Stimulated activated CD4-positive, alpha-beta T cell treated with anti-CD3 and anti-CD28 coated beads, Interleukin-15, amount 100 ng/mL, for 48 hours (primary cell): ENCODE data around the gene HMX1.

Source experiments
- DNase-seq, 2 donors: peaks; one replicate each; pipeline ENCODE4 v3.0.0-alpha.2; 2020; ENCODE audit warnings: low read depth in 2 of 2

HMX1 gene

DNA sequence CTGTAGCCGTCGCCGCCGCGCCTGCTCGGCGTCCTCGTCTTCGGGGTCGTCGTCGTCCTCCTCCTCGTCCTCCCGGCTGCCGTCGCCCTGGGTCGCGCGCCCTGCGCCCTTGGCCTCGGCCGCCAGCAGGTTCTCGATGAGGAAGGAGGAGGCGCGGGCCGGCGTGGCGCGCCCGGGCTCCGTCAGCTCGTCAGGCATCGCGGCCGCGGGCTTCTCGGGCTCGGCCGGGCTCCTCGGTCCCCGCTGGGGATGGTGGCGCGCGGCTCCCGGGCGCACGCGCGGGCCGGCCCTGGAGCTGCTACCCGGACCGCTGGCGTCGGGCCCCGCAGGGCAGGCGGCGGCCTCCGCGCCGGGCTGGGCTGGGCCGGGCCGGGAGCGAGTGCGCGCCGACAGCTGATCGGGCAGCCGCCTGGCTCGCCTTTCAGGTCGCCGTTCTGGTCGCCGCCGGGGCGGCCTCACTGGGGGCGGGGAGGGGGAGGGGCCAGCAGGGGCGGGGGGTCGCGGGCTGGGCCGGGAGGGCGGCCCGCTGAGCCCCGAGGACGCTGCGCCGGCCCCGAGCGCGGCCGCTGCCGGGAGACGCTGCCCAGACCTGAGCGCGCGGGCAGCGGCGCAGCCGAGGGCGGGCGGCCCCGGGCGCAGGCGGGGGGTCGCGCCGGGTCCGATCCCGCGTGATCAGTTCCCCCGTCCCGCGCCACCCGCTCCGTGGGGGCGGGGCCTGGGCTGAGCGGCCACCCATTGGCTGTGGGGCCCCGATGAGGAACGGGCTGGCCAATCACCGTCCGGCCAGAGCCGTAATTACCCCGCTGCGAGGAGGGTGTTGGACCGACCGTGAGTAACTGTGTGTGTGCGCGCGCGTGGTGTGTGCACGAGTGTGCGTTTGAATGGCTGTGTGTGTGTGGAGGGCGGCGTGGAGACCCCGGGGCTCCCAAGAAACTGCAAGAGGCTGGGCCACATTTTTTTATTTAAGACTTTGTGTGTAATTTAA is at the start of gene HMX1:
Gene HMX1, minus strand, starts transcription at position 423 of the 985 bp plus-strand sequence. Its CDS starts 225 bp downstream, at position 198.
- no peak for DNase-seq

DNA sequence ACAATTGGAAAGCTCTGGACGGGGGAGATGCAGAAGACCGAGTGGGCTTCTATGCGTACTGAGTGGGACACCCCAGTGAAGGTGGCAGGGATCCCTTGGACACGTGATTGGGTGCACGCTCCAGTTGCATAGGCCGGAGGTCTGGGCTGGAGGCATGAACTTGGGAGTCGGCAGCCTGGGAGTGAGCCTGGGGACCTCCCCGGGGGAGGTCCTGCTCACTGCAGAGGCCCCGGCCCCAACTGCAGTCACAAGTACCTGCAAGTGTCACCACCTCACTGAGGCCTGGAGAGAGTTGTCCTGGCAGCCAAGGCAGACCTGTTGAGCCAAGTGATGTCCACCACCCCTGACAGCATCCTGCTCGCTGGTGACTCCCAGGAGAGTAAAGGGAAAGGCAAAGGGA is 49.3 kb upstream of the HMX1 start:
- no peak for DNase-seq

DNA sequence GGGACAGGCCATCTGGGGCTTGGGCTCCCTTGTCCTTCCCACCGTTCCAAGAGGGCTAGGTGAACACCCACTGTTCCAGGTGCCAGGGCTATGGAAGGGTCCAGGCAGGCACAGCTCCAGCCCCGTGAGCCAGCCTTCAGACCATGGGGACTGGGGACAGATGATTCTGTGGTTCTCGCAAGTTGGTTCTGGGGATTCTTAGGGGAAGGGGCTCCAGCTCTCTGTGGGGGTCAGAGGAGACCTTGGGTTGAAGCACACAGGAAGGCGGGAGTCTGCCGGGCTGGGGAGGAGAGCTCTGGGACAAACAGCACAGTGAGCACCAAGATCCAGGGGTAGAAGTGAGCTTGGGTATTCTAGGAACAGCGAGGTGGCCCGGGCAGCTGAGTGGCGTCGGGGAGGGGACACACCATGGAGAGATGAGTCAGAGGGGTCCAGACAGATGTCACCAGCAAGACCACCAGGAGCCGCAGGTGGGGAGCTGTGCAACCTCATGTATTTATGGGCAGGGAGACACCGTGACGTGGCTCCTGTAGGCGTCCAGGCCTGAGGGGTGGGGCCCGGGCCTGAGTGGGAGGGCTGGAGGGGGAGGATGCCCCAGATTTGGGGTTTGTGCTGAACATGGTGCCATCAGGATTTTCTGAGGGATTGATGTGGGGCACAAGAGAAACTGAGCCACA is 48.8 kb upstream of the HMX1 start:
- DNase-seq, result no peak

DNA sequence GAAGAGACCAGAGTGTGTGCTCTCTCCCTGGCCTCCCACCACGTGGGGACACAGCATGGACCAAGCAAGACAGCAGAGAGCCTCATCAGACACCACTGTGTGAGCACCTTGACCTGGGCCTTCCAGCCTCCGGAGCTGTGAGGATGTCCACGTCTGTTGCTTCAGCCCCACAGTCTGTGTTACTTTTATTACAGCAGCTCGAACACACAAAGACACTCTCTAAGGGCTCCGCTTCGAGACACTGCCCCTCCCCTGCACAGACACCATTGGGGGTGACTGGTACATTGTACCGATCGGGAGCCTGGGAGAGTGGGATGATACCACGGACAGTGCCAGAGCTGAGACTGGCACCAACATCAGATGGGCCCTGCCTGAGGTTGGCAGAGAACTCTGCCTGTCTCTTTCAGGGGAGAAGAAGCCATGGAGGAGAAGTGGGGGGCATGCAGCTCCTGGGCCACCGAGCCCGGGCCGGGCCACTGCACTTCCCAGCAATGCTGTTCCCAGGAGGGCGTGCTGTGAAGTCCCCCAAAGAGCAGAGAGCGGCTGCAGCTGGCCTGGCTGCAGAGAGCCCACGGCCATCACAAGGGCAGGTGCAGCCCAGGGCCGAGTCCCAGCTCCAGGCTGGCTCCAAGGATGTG is 48.1 kb upstream of the HMX1 start:
- DNase-seq, result no peak

DNA sequence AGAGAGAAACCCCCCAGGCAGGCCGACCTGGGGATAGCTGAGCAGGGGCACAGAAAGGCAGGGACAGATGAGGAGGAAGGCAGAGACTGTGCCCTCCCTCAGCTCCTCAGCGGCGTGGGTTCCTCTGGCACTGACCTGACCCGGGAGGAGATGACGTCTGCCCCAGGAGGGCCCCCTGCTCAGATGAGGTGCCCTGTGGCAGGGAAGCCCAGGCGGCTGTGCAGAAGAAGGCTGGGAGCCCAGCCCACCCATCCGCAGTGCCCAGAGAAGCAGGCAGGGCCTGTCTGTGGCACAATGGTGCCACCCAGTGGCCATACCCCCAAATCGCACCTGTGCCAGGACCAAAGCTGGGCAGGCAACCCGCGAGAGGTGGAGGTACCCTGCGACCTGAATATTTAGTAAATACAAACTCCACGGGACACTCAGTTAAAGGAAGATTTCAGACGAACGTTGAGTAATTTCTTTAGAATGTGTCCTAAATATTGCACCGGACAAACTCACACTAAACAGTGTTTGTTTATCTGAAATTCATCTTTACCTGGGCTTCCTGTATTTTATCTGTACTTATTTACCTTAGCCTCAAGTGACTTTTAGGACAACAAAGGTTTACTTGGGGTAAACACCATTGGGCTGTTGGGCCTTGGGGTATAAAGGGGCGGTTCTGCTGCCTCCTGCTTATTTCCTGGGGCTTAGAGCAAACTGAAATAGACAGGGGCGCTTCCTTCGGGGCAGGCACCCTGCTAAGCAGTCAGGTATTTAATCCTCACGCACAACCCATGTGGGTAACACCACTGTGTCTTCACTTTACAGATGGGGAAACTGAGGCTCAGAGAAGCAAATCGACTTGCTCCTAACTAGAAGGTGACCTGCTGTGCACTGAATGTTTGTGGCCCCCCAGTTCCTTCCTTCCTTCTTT is 46.5 kb upstream of the HMX1 start:
- DNase-seq, result peak; percentile 35 to 59

DNA sequence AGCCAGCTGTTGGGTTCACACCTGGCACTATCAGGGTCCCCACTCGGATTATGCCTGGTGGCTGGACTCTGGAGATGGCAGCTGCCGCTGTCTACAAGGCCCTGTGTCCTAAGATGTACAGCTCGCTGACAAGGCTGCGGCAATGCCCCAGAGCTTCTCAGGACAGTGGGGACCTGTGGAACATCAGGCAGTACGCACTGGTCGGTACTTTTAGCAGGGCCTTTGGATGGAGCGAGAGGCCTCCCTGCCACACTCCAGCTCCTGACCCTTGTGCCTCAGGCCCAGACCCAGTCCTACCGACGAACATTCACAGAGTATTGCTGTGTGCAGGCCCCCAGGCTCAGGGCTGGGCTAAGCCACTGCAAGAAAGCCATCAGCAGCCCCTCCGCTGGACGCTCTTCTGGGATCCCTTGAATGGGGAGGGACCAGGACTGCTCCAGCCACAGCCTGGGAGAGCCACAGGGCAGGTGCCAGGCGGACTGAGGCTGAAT is 45.7 kb upstream of the HMX1 start:
- no peak for DNase-seq

DNA sequence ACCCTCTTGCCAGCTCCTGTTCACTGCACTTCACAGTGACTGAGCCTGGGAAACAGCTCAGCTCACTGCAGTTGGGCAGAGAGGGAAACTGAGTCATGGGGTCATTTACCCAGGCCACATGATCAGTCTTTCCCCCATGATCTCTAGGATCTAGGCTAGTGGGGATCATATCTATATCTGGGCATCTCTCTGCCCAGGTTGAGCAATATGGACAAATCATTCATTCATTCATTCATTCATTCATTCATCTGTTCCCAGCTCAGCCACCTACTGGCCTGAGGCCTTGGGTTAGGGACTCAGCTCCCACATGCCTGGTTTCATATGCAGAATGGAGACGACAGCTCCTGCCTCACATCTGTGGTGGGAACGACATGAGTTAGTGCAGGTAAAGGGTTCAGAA is 45.3 kb upstream of the HMX1 start:
- no peak for DNase-seq

DNA sequence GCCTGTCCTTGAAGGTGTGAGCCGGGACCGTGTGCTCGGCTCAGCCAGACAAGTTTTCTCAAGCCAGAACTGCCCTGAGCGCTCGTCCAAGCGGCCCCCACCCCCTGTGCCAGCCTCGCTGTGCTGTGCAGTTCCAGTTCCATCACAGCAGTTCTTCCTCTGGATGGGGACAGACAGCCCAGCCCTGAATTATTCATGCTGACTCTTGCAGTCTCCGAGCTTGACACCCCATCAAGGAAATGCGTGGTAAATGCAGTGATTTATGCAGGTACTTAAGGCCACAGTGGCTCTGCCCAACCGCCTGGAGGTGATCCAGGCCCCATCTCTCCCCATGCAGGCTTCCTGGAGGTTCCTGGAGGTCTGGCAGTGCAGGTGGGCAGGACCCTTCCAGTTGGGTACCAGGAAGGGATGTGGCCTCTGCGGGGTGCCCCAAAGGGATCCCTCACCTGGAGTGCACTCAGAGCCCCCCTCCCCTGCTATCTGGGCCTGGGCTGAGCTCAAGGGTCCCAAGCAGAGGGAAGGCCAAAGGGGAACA is 44.8 kb upstream of the HMX1 start:
- DNase-seq, result no peak

DNA sequence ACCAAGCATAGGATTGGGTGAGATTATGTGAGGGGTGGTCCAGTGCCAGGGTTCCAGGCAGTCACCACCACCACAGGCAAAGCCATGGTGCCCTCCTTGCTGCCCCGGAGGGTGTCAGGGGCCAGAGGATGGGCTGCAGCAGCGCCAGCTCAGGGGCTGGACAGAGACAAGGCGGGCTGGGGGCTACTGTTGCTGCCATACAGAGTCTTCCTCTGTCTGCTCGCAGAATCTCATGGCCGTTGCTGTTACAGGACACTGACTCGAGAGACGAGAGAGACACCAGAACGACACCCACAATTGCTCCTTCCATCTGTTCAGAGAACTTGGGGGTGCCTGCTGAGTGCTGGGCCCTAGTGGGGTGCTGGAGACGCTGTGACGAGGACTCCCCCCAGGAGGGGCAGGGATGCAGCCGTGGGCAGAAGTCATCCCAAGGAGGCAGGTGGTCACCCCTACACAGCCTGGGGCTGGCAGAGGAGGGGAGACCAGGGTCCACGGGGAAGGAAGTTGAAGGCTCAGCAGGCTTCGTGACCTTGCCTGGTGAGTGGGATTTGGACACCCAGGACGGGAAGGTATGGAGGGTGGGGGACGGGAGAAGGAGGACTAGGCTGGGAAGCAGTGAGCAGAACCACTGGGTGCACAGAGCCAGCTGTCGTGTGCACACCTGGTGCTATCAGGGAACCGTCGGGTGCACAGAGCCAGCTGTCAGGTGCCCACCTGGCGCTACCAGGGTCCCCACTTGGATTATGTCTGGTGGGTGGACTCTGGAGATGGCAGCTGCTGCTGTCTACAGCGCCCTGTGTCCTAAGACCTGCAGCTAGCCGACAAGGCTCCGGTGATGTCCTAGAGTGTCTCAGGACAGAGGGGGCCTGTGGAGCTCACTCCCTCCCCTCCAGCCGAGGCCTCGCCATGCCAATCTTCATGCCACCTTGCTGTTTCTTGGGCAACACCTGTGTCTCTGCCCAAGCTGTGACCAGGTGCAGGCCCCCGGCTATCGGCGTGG is 43.9 kb upstream of the HMX1 start:
- no peak for DNase-seq

DNA sequence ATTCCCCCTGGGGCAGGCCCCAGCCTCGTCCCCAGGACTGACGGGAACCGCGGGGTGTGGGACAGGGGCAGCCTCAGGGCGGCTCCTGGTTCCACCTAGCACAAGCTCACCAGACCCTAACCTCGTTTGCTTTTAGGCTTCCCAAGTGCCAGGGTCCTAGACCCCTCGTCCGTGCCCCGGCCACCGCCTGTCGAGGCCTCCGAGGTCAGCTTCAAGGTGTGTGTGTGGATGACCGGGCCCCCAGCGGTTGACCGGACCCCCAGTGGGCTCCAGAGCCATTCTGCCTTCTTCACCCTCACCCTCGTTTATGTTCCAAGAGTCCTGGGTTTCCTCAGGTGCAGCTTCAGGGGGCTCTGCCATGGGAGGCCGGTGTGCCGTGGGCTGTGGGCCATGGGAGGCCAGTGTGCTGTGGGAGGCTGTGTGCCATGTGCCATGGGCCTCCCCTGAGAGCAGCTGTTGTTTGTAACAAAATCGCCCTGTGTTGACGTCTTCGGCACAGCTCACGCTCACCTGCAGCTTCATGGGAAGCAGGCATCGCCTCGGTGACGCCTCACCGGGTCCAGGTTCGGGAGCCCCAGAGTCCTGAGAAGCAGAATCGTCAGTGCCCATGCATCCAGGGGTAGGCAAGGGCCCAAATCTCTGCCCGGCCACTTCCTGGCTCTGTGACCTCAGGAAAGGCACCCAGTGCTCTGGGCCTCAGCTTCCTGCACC is 43.0 kb upstream of the HMX1 start:
- no peak for DNase-seq

DNA sequence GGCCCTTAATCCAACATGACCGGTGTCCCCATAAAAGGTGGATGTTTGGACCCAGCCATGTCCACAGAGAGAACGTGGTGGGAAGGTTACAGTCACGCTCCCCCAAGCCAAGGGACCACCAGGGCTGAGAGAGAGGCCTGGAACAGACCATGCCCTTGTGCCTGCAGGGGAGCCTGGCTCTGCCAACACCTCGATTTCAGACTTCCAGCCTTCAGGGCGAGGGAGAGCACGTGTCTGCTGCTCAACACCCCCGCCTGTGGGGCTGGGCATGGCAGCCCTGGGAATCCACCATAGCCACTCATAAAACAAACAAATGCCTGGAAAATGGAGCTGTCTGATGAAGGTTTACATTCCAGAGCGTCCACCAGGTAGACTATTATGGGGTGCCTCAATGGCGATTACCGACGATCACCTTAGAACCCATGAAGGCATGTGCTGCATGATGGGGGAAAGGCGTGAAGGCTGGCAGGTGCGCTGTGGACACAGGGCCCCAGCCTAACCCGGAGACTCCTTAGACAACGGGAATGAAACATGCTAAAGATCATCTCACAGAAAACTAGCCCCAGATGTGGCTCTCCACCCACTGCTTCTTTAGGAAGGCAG is 42.3 kb upstream of the HMX1 start:
- DNase-seq, result no peak

DNA sequence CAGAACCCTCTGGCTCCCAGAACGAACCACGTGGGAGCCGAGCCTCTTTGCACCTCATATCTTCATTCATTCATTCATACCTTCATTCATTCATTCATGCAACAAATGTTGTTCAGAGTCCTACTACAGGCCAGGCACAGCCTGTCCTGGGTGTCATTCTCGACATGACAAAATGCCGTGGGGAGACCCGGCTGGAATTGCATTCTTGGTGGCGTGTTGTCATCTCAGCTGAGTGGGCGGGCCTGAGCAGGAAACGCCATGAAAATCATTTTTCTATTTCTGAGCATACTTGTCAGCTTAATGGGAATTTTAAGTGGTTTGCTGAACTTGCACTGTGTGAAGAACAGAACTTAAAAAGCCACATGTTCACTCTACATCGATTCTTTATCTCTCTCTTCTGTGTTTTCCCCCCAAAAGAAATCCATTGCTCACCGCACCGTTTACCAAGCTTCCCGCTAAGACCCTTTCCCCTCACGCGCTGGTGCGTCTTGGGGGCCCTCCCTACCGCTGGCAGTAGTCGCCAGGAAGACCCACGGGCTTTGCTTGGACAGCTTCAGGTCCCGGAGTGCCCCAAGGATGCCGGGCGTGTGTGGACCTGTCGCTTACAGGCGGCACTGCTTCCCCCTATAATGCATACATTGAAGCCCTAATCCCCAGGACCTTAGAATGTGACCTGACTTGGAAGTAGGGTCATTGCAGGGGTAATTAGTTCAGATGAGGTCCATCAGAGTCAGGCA is 41.6 kb upstream of the HMX1 start:
- DNase-seq, result no peak

DNA sequence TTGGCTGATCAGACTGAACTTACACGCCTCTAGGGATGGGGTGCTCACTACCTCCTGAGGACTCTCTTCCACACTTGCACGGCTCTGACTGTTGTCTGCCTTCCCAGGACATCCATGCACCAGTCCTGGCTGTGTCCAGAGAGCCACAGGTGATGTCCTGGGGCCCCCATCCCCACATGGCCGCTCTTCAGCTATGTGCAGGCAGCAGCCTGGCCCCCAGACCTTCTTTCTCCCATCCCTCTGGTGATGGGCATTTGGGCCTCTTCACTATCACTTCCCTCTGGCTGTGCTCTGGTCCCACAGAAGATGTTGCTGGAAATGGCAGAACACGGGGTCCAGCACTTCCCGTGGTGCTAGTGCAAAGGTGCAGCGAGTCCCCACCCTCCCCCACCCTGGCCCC is 40.9 kb upstream of the HMX1 start:
- no peak for DNase-seq

DNA sequence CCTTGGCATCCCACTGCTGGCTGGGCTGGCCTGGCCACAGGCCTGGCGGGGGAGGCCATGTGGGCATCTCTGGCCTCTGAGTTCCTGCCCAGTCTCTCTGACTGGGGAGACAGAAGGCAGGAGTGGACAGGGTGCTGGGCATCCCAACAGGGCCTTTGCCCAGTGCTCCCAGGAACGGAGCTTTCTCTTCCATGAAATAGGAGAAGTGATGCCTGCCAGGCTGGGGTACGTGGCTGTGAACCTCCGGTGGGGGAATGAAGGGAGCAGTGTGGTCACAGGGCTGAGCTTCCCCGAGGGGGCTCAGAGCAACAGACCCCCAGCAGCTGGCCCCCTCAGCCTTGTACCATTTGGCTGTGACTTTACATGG is 40.4 kb upstream of the HMX1 start:
- DNase-seq, result no peak

DNA sequence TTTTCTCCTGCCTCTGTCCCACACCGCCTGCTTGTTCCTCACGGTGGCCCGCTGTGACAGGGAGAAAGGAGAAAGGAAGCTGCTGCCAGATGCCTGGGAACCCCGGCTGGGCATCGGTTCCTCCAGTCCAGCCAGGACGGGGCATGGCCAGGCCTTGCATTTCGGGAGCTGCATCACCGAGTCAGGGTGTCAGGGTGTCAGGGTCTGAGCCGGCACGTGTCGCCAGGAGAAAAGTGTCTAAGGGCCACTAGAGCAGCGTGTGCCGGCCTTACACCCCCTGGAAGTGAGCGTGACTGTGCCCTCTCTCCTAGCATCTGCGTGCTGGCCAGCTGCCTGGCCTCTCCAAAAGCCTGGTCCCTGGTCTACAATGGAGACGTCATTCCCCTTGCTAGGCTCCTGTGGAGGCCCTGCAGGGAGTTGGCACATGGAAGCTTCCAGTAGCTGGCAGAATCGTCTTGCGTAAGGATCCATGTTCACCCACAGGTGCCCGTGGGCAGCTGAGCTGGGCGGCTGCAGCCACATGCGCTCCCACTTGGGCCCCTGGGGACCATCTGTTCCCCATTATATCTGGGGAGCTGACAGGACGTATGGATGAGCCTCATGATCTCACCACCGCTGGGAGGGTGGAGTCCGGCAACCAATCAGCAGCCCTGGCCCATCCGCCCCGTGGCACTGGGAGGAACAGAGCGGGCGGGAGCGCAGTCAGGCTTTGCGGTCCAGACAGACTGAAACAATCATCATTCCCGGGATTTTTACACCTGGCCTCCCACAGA is 39.9 kb upstream of the HMX1 start:
- no peak for DNase-seq

DNA sequence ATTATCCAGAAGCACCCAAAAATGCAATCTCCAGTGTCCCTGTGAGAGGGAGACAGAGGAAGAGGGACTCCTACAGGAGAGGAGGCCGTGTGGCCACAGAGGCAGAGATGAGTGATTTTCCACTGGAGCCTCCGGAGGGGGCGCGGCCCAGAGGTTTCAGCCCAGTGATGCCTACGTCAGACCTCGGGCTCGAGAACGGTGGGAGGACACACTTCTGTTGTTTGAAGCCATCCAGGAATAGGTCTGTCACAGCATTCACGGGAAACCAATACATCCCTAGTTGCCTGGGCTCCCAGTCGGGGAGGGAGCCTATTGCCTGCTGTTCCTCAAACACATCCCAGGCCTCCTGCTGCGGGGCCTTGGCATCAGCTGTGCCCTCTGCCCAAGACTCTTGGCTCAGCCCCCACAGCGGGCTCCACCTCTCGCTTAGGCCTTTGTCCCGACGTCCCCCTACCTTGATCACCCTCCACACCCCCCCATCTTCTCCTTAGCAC is 39.2 kb upstream of the HMX1 start:
- DNase-seq, result no peak
